ENCODE results near the gene NME7.

GRCh38 chr1:169326956-169327268, 40.7 kb downstream of the NME7 start:
- TF ChIP-seq EZH2 (IDR thresholded peaks at IDR 0.05; ENCODE audit: low read depth, unreplicated experiment): no peak
- TF ChIP-seq POLR2AphosphoS5 (IDR thresholded peaks at IDR 0.05; ENCODE audit: low read depth): no peak
- no peak for TF ChIP-seq CTCF (conservative IDR thresholded peaks at IDR 0.05; ENCODE audit: low read depth in 2 of 2)
- TF ChIP-seq EZH2phosphoT487 (IDR thresholded peaks at IDR 0.05; ENCODE audit: unreplicated experiment): no peak
- TF ChIP-seq STAT1 (IDR thresholded peaks at IDR 0.05; ENCODE audit: unreplicated experiment): no peak
- no peak for TF ChIP-seq REST (IDR thresholded peaks at IDR 0.05; ENCODE audit: unreplicated experiment)
- TF ChIP-seq CREB1 (CRISPR knock-in tag; IDR thresholded peaks at IDR 0.05; ENCODE audit: low read depth): no peak
- no peak for TF ChIP-seq ZNF114 (CRISPR knock-in tag; IDR thresholded peaks at IDR 0.05)
- TF ChIP-seq JUNB (IDR thresholded peaks at IDR 0.05; ENCODE audit: unreplicated experiment): no peak
- TF ChIP-seq ZNF462 (CRISPR knock-in tag; IDR thresholded peaks at IDR 0.05): no peak
- no peak for TF ChIP-seq ETS1 (IDR thresholded peaks at IDR 0.05)
